Left ventricle myocardium inferior (tissue), 1 donor: Measurements from ENCODE around the gene COL25A1. TPM values are rescaled to one million over a fixed set of nuclear protein-coding genes. Genes with fewer than 3 reads are reported as not detected.
"Not testable (repeated sequence)": the region's sequence is repeated elsewhere in the genome, so short reads cannot be mapped to it uniquely, and the experiment has no call there.

Source experiments
- DNase-seq: peaks from one replicate; pipeline ENCODE4 v3.0.0-alpha.2; 2020
- H3K27ac ChIP-seq: fragments of 200-600 bp; replicated peaks from 2 replicates; pipeline ENCODE4 v1.8.0; 2021
- H3K27me3 ChIP-seq: fragments of 200-600 bp; 2 replicates; pipeline ENCODE4 v1.8.0; 2021; ENCODE audit warnings: low read depth
- H3K36me3 ChIP-seq: fragments of 200-600 bp; 2 replicates; pipeline ENCODE4 v1.8.0; 2021
- H3K4me1 ChIP-seq: fragments of 200-600 bp; 2 replicates; pipeline ENCODE4 v1.8.0; 2021
- H3K4me3 ChIP-seq: fragments of 200-600 bp; 2 replicates; pipeline ENCODE4 v1.8.0; 2021; ENCODE audit warnings: mild to moderate bottlenecking, moderate library complexity
- H3K9me3 ChIP-seq: fragments of 200-600 bp; replicated peaks from 2 replicates; pipeline ENCODE4 v1.8.0; 2021
- intact Hi-C: fragments of 100-400 bp; cut with micrococcal nuclease; formaldehyde crosslinking; loops from one replicate; pipeline ENCODE4 v1.11.0; 2022
- total RNA-seq: library from RNA; stranded (reverse); fragmentation: NEBNext Ultra II Directional; extraction: Animal tissue kit (Norgen Biotek cat#: 25700); gene quantifications from one replicate; pipeline ENCODE4 v1.2.1, GENCODE V29; 2021
- TF ChIP-seq, protein P1 (sequence below): fragments of 200-600 bp; IDR thresholded peaks from 2 replicates; pipeline ENCODE4 v1.8.0; 2021; ENCODE audit warnings: antibody characterized with exemption, mild to moderate bottlenecking, borderline replicate concordance
- donor health status: DM: no; HTN: yes; CAD: no; lungs with severe emphysema.

The COL25A1 gene
- total RNA-seq, 1 donor from 2014 or later, result 0.77 TPM

DNA sequence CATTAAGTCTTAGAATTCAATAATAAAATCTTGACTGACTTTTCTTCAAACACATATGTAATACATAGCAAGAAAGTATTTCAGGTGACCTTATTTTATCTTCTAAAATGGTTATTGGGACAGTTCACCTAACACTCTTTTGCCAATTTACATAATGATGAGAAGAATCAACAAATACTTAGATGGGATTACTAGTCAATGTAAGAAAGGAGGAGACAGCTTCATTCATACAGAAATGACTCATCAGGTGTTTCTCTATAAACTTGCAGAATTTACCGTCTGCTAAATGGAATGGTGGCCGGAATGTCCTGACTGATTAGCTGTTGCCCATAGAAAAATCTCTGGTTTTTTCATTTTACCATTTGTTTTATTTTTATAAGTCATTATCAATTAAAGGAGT lies 424.6 kb downstream of the COL25A1 start:
- TF ChIP-seq, protein P1, sequence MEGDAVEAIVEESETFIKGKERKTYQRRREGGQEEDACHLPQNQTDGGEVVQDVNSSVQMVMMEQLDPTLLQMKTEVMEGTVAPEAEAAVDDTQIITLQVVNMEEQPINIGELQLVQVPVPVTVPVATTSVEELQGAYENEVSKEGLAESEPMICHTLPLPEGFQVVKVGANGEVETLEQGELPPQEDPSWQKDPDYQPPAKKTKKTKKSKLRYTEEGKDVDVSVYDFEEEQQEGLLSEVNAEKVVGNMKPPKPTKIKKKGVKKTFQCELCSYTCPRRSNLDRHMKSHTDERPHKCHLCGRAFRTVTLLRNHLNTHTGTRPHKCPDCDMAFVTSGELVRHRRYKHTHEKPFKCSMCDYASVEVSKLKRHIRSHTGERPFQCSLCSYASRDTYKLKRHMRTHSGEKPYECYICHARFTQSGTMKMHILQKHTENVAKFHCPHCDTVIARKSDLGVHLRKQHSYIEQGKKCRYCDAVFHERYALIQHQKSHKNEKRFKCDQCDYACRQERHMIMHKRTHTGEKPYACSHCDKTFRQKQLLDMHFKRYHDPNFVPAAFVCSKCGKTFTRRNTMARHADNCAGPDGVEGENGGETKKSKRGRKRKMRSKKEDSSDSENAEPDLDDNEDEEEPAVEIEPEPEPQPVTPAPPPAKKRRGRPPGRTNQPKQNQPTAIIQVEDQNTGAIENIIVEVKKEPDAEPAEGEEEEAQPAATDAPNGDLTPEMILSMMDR, result no peak
- peaks cover 10% of the 10 kb centered on the region for H3K4me1 ChIP-seq
- no peaks in the 10 kb centered on the region for H3K36me3 ChIP-seq
- H3K4me3 ChIP-seq, result no peak overlapping the region
- no peaks in the 10 kb centered on the region for H3K27me3 ChIP-seq
- no peak for DNase-seq
- intact Hi-C loops, result no loop called here
- no peak overlapping the region for H3K27ac ChIP-seq
- H3K9me3 ChIP-seq, result no peaks in the 10 kb centered on the region

DNA sequence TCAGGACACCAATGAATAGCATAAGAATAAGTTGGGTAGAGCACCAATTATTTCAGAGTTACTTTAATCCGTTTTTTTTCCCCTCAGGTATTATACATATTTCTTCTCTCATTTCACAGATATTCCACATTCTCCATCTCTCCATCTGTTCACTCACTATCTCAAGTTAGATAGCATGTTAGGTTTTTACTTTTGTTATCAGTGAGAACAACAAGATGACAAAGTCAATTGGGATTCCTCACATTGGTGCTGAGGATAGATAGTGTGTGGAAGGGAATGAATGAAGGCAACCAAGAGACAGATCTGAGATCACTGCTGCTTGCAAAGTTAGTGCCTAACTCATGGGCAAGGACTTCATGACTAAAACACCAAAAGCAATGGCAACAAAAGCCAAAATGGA lies 427.7 kb downstream of the COL25A1 start:
- TF ChIP-seq, protein P1, result no peak
- no peak for DNase-seq
- no peak overlapping the region for H3K4me3 ChIP-seq
- no peak overlapping the region for H3K27ac ChIP-seq
- H3K36me3 ChIP-seq, result no peaks in the 10 kb centered on the region
- H3K4me1 ChIP-seq, result peaks cover 10% of the 10 kb centered on the region
- intact Hi-C loops, result no loop called here
- H3K27me3 ChIP-seq, result no peaks in the 10 kb centered on the region
- H3K9me3 ChIP-seq, result no peaks in the 10 kb centered on the region

DNA sequence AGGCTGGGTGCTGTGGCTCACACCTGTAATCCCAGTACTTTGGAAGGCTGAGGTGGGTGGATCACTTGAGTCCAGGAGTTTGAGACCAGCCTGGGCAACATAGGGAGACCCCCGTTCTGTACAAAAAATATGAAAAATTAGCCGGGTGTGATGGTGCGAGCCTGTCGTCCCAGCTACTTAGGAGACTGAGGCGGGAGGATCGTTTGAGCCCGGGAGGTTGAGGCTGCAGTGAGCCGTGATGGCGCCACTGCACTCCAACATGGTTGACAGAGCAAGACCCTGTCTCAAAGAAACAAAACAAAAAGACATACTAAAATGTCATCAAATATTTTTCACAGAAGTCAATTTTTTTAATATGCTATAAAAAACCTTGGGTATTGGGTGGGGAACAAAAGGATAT lies 432.5 kb downstream of the COL25A1 start:
- H3K4me3 ChIP-seq, H3K4me1 ChIP-seq, intact Hi-C loops, H3K27ac ChIP-seq, DNase-seq, H3K9me3 ChIP-seq, H3K27me3 ChIP-seq, H3K36me3 ChIP-seq: not testable (repeated sequence)

DNA sequence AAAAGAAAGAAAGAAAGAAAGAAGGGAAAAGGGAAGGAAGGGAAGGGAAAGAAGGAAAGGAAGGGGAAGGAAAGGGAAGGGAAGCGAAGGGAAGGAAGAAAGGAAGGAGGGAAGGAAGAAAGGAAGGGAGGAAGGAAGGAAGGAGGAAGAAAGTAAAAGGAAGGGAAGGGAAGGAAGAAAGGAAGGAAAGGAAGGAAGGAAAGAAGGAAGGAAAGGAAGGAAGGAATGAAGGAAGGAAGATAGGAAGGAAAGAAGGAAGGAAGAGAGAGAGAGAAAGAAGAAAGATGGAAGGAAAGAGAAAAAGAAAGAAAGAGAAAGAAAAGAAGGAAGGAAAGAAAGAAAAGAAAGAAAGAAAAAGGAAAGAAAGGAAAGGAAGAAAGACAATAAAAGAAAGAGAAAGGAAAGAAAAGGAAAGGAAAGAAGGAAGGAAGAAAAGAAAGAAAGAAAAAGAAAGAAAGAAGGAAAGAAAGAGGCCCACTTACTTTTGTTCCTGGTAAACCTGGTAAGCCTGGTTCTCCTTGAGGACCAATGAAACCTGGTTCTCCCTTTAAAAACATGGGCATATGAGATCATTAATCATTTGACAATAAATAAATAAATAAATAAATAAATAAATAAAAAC lies 433.7 kb downstream of the COL25A1 start:
- H3K36me3 ChIP-seq, result no peaks in the 10 kb centered on the region
- H3K27me3 ChIP-seq, result no peaks in the 10 kb centered on the region
- H3K27ac ChIP-seq, result no peak overlapping the region
- H3K9me3 ChIP-seq, result no peaks in the 10 kb centered on the region
- H3K4me3 ChIP-seq, result no peak overlapping the region
- TF ChIP-seq, protein P1, result no peak
- DNase-seq, result no peak
- intact Hi-C loops, result no loop called here
- H3K4me1 ChIP-seq, result no peaks in the 10 kb centered on the region

DNA sequence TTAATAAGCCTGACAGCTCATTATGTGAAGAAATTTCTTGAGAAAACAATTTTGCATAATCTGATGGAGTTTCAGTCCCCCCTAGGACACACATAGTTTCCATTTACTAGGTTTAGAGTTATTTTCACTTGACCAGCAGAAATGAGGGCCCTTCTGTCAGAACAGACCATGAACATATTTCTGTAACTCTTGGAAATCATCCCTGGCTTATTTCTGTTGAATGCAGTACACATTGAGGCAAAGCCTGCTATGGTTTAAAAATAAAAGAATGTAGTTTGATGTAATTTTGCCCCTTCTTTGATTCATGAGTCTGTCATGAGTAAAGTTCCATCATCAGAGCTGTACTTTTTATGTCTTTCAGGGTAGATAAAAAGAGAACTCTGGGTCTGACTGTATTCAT lies 435.0 kb downstream of the COL25A1 start:
- H3K27me3 ChIP-seq, result no peaks in the 10 kb centered on the region
- no peak overlapping the region for H3K27ac ChIP-seq
- DNase-seq, result no peak
- no peaks in the 10 kb centered on the region for H3K4me1 ChIP-seq
- TF ChIP-seq, protein P1, result no peak
- intact Hi-C loops, result no loop called here
- H3K4me3 ChIP-seq, result no peak overlapping the region
- H3K9me3 ChIP-seq, result no peaks in the 10 kb centered on the region
- H3K36me3 ChIP-seq, result no peaks in the 10 kb centered on the region

DNA sequence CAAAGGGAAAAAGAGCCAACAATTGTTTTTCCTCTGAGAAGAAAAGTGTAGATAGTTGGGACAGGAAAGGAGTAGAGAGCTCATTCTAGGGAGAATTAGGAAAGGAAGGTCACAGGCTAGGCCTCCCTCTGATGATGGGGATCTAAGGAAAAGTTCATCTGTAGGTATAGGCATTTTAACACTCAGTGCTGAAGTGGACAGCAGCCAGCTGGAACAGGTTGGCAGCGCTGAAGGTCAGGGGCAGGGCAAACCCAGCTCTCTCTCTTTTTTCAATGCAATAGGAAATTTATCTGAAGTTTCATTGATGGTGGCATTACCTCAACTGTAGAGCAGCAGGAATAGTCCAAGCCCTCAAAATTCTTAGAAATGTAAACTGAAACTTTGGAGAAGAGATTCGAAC lies 441.1 kb downstream of the COL25A1 start:
- Histone ChIP-seq H3K27me3 (no peaks in the 10 kb centered on the region), H3K4me1 (no peaks in the 10 kb centered on the region), H3K36me3 (no peaks in the 10 kb centered on the region), H3K27ac (no peak overlapping the region), H3K4me3 (no peak overlapping the region), H3K9me3 (no peaks in the 10 kb centered on the region)
- intact Hi-C loops, result no loop called here
- no peak for DNase-seq
- TF ChIP-seq, protein P1, result no peak
